ENCODE data around the gene ATE1.

DNA sequence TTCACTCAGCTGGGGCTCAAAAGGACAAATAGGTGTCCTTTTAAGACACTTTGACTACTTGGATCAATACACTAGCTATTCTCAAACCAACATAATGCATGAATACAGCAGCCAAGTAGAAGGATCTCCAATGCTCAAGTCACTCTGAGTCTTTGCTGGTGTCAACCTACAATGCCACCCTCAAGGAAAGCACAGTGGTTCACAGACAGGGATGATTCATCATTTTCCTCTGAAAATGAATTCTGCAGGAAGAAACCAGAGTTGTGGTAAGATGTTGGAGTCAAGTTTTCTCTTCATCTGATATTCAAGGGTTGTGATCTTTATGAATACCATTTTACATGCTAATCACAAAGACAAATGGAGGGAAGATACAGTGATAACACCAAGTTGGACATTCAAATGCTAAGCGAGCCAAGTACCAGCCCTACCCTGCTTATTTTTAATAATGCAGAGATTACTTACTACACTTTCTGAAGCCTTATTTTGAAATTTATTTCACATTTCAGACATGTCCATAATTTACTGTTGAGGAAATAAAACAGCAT, 186.5 kb downstream of the ATE1 start:
- TF ChIP-seq, protein P1, sequence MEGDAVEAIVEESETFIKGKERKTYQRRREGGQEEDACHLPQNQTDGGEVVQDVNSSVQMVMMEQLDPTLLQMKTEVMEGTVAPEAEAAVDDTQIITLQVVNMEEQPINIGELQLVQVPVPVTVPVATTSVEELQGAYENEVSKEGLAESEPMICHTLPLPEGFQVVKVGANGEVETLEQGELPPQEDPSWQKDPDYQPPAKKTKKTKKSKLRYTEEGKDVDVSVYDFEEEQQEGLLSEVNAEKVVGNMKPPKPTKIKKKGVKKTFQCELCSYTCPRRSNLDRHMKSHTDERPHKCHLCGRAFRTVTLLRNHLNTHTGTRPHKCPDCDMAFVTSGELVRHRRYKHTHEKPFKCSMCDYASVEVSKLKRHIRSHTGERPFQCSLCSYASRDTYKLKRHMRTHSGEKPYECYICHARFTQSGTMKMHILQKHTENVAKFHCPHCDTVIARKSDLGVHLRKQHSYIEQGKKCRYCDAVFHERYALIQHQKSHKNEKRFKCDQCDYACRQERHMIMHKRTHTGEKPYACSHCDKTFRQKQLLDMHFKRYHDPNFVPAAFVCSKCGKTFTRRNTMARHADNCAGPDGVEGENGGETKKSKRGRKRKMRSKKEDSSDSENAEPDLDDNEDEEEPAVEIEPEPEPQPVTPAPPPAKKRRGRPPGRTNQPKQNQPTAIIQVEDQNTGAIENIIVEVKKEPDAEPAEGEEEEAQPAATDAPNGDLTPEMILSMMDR (conservative IDR thresholded peaks at IDR 0.05 in 1 of 2, IDR thresholded peaks at IDR 0.05 in 1 of 2; ENCODE audit: low read depth in 1 of 2, low read length in 2 of 2), result no peak
- no peak for TF ChIP-seq EZH2 (IDR thresholded peaks at IDR 0.05; ENCODE audit: low read length, missing control alignments)

All from fibroblast of lung (primary cell).